ENCODE results near the gene SFXN5. TPM values are rescaled to one million over a fixed set of nuclear protein-coding genes. Genes with fewer than 3 reads are reported as not detected.

Gene SFXN5
- polyA plus RNA-seq, 2 of the 4 experiments (the other 2 are of a cell fraction): 16.7 to 19.6 TPM

DNA sequence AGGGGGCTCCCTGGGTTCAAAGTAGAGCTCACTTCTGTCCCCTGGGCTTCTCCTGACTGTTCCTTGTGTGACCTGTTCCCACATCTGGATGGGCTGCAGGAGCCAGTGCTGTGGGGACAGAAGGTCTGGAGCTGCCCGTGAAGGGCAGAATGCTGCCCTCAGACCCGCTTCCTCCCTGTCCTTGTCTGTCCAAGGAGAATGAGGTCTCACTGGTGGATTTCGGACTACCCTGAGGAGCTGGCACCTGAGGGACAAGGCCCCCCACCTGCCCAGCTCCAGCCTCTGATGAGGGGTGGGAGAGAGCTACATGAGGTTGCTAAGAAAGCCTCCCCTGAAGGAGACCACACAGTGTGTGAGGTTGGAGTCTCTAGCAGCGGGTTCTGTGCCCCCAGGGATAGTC is 138.7 kb downstream of the SFXN5 start:
- ChIA-PET POLR2A (no interaction called here), CTCF (interaction anchor here (0.7 to 8.6 kb wide), 4 partner anchors 11 to 245 kb away, joined by 3 to 85 read pairs (median 3); no protein-coding TSS in a partner anchor)
- no peak overlapping the region for H3K4me3 ChIP-seq
- no peak for ATAC-seq
- H3K4me2 ChIP-seq: no peak overlapping the region
- TF ChIP-seq POLR2AphosphoS2 (conservative IDR thresholded peaks at IDR 0.05; ENCODE audit: low read length): no peak
- TF ChIP-seq, protein P1, sequence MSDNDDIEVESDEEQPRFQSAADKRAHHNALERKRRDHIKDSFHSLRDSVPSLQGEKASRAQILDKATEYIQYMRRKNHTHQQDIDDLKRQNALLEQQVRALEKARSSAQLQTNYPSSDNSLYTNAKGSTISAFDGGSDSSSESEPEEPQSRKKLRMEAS (IDR thresholded peaks at IDR 0.05): no peak
- no peak for TF ChIP-seq HEYL (CRISPR knock-in tag; IDR thresholded peaks at IDR 0.05)
- TF ChIP-seq EP300 (IDR thresholded peaks at IDR 0.05): no peak
- TF ChIP-seq BHLHE40 (IDR thresholded peaks at IDR 0.05; ENCODE audit: low read depth, low read length): no peak
- TF ChIP-seq SREBF2 (IDR thresholded peaks at IDR 0.05): no peak
- no peak for TF ChIP-seq PHF8 (IDR thresholded peaks at IDR 0.05; ENCODE audit: borderline replicate concordance, low read depth)
- no peak for TF ChIP-seq ZFP36 (IDR thresholded peaks at IDR 0.05; ENCODE audit: borderline replicate concordance, partially characterized antibody)
- no peak for TF ChIP-seq RAD21 (conservative IDR thresholded peaks at IDR 0.05 in 1 of 2, IDR thresholded peaks at IDR 0.05 in 1 of 2)
- TF ChIP-seq, protein P2, sequence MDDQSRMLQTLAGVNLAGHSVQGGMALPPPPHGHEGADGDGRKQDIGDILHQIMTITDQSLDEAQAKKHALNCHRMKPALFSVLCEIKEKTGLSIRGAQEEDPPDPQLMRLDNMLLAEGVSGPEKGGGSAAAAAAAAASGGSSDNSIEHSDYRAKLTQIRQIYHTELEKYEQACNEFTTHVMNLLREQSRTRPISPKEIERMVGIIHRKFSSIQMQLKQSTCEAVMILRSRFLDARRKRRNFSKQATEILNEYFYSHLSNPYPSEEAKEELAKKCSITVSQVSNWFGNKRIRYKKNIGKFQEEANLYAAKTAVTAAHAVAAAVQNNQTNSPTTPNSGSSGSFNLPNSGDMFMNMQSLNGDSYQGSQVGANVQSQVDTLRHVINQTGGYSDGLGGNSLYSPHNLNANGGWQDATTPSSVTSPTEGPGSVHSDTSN (IDR thresholded peaks at IDR 0.05): no peak
- TF ChIP-seq CBX2 (IDR thresholded peaks at IDR 0.05; ENCODE audit: borderline replicate concordance, low read depth): no peak
- TF ChIP-seq CHD4 (IDR thresholded peaks at IDR 0.05; ENCODE audit: borderline replicate concordance): no peak
- H3K27ac ChIP-seq: no peak overlapping the region
- no peak for DNase-seq (ENCODE audit: low read depth in 1 of 2, low spot score in 1 of 2)
- 61% methylated on average over 4 of the region's 4 CpGs for WGBS (ENCODE audit: missing lambda C conversion rate)
- no peaks in the 10 kb centered on the region for H3K4me1 ChIP-seq
- H3K9me3 ChIP-seq: no peaks in the 10 kb centered on the region
- no peak for FAIRE-seq

DNA sequence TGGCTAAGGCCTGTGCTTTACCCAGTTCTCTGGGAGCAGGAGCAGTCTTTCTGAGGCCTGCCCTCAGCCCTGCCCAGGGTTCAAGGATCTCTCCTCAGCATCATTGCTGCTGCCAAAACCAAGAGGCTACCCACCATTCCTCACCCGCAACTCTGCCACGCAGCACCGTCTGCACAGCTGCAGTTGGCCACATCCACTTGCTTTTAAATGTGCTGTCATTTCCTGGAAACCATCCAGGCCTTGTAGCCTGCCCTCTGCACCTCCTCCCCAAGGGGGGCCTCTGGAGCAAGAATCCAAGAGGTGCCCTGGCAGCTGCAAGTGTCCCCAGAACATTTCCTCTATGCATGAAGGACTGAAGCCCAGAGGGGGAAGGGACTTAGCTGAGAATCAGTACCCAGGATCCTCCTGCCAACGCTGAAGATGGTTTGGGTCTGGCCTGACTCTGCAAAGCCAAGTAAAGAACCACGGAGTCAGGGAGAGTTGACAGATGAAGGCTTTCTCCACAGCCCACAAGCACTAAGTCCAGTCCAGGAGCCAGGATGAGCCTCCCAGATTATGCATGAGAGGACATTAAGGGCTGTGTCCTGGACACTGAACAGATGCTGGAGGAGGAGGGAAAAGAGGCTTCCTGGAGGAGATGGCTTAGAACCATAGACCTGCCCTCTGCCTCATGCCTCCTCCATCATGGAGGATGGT is 139.3 kb downstream of the SFXN5 start:
- Histone ChIP-seq H3K27ac (no peak overlapping the region), H3K4me2 (no peak overlapping the region), H3K4me3 (no peak overlapping the region), H3K9me3 (no peaks in the 10 kb centered on the region), H3K4me1 (no peaks in the 10 kb centered on the region)
- FAIRE-seq (no peak), DNase-seq (ENCODE audit: low read depth in 1 of 2, low spot score in 1 of 2) (no peak), ATAC-seq (no peak)
- ChIA-PET CTCF (interaction anchor here (0.6 to 8.6 kb wide), 5 partner anchors 27 to 245 kb away, joined by 3 to 85 read pairs (median 3); no protein-coding TSS in a partner anchor), POLR2A (no interaction called here)
- 87% methylated on average over 5 of the region's 5 CpGs for WGBS (ENCODE audit: missing lambda C conversion rate)
- TF ChIP-seq RARB (CRISPR knock-in tag; IDR thresholded peaks at IDR 0.05): no peak
- TF ChIP-seq, protein P3, sequence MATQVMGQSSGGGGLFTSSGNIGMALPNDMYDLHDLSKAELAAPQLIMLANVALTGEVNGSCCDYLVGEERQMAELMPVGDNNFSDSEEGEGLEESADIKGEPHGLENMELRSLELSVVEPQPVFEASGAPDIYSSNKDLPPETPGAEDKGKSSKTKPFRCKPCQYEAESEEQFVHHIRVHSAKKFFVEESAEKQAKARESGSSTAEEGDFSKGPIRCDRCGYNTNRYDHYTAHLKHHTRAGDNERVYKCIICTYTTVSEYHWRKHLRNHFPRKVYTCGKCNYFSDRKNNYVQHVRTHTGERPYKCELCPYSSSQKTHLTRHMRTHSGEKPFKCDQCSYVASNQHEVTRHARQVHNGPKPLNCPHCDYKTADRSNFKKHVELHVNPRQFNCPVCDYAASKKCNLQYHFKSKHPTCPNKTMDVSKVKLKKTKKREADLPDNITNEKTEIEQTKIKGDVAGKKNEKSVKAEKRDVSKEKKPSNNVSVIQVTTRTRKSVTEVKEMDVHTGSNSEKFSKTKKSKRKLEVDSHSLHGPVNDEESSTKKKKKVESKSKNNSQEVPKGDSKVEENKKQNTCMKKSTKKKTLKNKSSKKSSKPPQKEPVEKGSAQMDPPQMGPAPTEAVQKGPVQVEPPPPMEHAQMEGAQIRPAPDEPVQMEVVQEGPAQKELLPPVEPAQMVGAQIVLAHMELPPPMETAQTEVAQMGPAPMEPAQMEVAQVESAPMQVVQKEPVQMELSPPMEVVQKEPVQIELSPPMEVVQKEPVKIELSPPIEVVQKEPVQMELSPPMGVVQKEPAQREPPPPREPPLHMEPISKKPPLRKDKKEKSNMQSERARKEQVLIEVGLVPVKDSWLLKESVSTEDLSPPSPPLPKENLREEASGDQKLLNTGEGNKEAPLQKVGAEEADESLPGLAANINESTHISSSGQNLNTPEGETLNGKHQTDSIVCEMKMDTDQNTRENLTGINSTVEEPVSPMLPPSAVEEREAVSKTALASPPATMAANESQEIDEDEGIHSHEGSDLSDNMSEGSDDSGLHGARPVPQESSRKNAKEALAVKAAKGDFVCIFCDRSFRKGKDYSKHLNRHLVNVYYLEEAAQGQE (IDR thresholded peaks at IDR 0.05): no peak
- TF ChIP-seq NR3C1 (IDR thresholded peaks at IDR 0.05): no peak
- no peak for TF ChIP-seq RAD21 (conservative IDR thresholded peaks at IDR 0.05 in 1 of 2, IDR thresholded peaks at IDR 0.05 in 1 of 2)
- TF ChIP-seq CHD2 (IDR thresholded peaks at IDR 0.05; ENCODE audit: low read length, partially characterized antibody): no peak
- no peak for TF ChIP-seq FOSB (CRISPR knock-in tag; IDR thresholded peaks at IDR 0.05)
- TF ChIP-seq, protein P1 (IDR thresholded peaks at IDR 0.05): no peak
- TF ChIP-seq POLR2A (IDR thresholded peaks at IDR 0.05; ENCODE audit: low read length): no peak
- TF ChIP-seq EHF (CRISPR knock-in tag; IDR thresholded peaks at IDR 0.05): no peak
- TF ChIP-seq, protein P4, sequence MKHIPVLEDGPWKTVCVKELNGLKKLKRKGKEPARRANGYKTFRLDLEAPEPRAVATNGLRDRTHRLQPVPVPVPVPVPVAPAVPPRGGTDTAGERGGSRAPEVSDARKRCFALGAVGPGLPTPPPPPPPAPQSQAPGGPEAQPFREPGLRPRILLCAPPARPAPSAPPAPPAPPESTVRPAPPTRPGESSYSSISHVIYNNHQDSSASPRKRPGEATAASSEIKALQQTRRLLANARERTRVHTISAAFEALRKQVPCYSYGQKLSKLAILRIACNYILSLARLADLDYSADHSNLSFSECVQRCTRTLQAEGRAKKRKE (CRISPR knock-in tag; IDR thresholded peaks at IDR 0.05; ENCODE audit: low read depth): no peak
- TF ChIP-seq, protein P5, sequence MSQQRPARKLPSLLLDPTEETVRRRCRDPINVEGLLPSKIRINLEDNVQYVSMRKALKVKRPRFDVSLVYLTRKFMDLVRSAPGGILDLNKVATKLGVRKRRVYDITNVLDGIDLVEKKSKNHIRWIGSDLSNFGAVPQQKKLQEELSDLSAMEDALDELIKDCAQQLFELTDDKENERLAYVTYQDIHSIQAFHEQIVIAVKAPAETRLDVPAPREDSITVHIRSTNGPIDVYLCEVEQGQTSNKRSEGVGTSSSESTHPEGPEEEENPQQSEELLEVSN (IDR thresholded peaks at IDR 0.05; ENCODE audit: borderline replicate concordance, low read depth): no peak
- no peak for TF ChIP-seq KDM5A (IDR thresholded peaks at IDR 0.05)
- no peak for TF ChIP-seq NPAS2 (CRISPR knock-in tag; IDR thresholded peaks at IDR 0.05; ENCODE audit: borderline replicate concordance)
- TF ChIP-seq, protein P6, sequence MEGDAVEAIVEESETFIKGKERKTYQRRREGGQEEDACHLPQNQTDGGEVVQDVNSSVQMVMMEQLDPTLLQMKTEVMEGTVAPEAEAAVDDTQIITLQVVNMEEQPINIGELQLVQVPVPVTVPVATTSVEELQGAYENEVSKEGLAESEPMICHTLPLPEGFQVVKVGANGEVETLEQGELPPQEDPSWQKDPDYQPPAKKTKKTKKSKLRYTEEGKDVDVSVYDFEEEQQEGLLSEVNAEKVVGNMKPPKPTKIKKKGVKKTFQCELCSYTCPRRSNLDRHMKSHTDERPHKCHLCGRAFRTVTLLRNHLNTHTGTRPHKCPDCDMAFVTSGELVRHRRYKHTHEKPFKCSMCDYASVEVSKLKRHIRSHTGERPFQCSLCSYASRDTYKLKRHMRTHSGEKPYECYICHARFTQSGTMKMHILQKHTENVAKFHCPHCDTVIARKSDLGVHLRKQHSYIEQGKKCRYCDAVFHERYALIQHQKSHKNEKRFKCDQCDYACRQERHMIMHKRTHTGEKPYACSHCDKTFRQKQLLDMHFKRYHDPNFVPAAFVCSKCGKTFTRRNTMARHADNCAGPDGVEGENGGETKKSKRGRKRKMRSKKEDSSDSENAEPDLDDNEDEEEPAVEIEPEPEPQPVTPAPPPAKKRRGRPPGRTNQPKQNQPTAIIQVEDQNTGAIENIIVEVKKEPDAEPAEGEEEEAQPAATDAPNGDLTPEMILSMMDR (IDR thresholded peaks at IDR 0.05): no peak
- TF ChIP-seq, protein P7, sequence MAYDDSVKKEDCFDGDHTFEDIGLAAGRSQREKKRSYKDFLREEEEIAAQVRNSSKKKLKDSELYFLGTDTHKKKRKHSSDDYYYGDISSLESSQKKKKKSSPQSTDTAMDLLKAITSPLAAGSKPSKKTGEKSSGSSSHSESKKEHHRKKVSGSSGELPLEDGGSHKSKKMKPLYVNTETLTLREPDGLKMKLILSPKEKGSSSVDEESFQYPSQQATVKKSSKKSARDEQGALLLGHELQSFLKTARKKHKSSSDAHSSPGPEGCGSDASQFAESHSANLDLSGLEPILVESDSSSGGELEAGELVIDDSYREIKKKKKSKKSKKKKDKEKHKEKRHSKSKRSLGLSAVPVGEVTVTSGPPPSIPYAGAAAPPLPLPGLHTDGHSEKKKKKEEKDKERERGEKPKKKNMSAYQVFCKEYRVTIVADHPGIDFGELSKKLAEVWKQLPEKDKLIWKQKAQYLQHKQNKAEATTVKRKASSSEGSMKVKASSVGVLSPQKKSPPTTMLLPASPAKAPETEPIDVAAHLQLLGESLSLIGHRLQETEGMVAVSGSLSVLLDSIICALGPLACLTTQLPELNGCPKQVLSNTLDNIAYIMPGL (CRISPR knock-in tag; IDR thresholded peaks at IDR 0.05; ENCODE audit: borderline replicate concordance): no peak
- TF ChIP-seq ZNF302 (CRISPR knock-in tag; IDR thresholded peaks at IDR 0.05): no peak
